HUES6 (cell line): ENCODE data around the gene CXCL1.
"Not testable (repeated sequence)": the region's sequence is repeated elsewhere in the genome, so short reads cannot be mapped to it uniquely, and the experiment has no call there.

Source experiments
- H3K27ac ChIP-seq: 2 replicates; pipeline ENCODE4 v1.7.0; 2013; ENCODE audit warnings: low read depth, mild to moderate bottlenecking, low read length, inconsistent platforms
- H3K27me3 ChIP-seq: 2 replicates; pipeline ENCODE4 v1.6.1; 2013; ENCODE audit warnings: low read length; ENCODE audit not compliant: control insufficient read depth, insufficient read depth
- H3K36me3 ChIP-seq: 2 replicates; pipeline ENCODE4 v1.6.1; 2013; ENCODE audit warnings: low read length; ENCODE audit not compliant: control insufficient read depth, insufficient read depth
- H3K4me1 ChIP-seq: 2 replicates; pipeline ENCODE4 v1.6.1; 2013; ENCODE audit warnings: low read length; ENCODE audit not compliant: control insufficient read depth, insufficient read depth
- H3K4me3 ChIP-seq: 2 replicates; pipeline ENCODE4 v1.5.1; 2013; ENCODE audit warnings: low read depth, low read length
- H3K9ac ChIP-seq: one replicate; pipeline ENCODE4 v1.6.1; 2013; ENCODE audit warnings: mild to moderate bottlenecking, low read length
- H3K9me3 ChIP-seq: 2 replicates; pipeline ENCODE4 v1.6.1; 2013; ENCODE audit warnings: low read depth, low read length; ENCODE audit not compliant: control insufficient read depth, insufficient read depth

The CXCL1 gene

GRCh38 chr4:73885574-73886267 lies 16.5 kb downstream of the CXCL1 start:
- no peak overlapping the region for H3K27ac ChIP-seq

GRCh38 chr4:73891326-73891725 lies 22.1 kb downstream of the CXCL1 start:
- no peaks in the 10 kb centered on the region for H3K36me3 ChIP-seq
- H3K9me3 ChIP-seq = no peaks in the 10 kb centered on the region
- H3K9ac ChIP-seq = no peak overlapping the region
- no peaks in the 10 kb centered on the region for H3K27me3 ChIP-seq
- H3K4me1 ChIP-seq = no peaks in the 10 kb centered on the region
- H3K27ac ChIP-seq = no peak overlapping the region
- H3K4me3 ChIP-seq = no peak overlapping the region

More at GRCh38 chr4:73885574-73886267, 16.5 kb downstream of the CXCL1 start:
- H3K9me3 ChIP-seq = no peaks in the 10 kb centered on the region
- H3K9ac ChIP-seq = no peak overlapping the region
- H3K36me3 ChIP-seq = no peaks in the 10 kb centered on the region
- H3K4me1 ChIP-seq = no peaks in the 10 kb centered on the region
- no peaks in the 10 kb centered on the region for H3K27me3 ChIP-seq
- no peak overlapping the region for H3K4me3 ChIP-seq

DNA sequence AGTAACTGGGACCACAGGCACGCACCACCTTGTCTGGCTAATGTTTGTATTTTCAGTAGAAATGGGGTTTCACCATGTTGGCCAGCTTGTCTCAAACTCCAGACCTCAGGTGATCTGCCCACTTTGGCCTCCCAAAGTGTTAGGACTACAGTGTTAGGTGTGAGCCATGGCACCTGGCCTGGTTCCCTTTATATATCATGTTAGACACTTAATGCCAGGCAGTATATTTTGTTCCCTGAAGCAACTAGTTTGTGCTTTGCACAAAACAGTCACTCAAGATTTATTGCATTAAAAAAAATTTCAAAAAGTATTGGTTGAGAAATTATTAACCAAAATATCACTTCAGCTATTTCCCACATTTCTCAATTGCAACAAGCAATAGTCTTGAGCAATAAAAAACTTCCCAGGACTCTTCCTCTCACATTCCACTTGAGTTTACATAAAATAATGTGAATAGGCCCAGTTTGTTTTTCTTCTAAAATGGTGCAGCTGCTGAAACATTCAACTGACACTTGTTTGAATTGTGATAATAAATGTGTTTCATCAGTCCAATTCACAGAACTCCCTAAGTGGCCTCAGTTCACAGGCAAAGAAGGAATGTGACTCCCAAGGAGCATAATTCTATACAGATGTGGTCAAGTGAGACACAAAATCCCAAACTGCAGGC lies 22.7 kb downstream of the CXCL1 start:
- Histone ChIP-seq H3K27me3 (no peaks in the 10 kb centered on the region), H3K27ac (no peak overlapping the region), H3K9me3 (no peaks in the 10 kb centered on the region), H3K4me3 (no peak overlapping the region), H3K9ac (no peak overlapping the region), H3K4me1 (no peaks in the 10 kb centered on the region), H3K36me3 (no peaks in the 10 kb centered on the region)

- Histone ChIP-seq H3K27me3 (no peaks in the 10 kb centered on the region), H3K36me3 (no peaks in the 10 kb centered on the region), H3K9ac (no peak overlapping the region), H3K4me1 (no peaks in the 10 kb centered on the region), H3K27ac (no peak overlapping the region), H3K9me3 (no peaks in the 10 kb centered on the region), H3K4me3 (no peak overlapping the region)
Observed at GRCh38 chr4:73892966-73893365, 23.8 kb downstream of the CXCL1 start.

DNA sequence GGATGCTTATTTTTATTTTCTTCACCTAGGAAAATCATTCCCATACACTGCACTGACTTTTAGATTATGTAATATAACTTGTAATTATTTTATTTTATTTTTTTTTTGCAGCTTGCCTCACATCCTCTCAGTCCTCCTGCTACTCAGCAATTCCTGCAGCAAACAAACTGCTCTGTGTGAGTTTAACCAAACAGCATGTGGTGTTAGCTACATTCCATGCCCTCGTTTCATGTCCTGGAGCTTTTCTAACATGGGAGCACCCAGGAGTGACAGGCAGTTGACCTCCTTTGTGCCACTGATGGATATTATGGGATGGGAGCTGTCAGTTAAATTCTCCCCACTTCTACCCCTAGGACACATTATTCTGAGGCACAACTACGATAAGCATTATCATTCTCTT lies 24.8 kb downstream of the CXCL1 start:
- no peaks in the 10 kb centered on the region for H3K4me1 ChIP-seq
- H3K4me3 ChIP-seq = no peak overlapping the region
- H3K36me3 ChIP-seq = no peaks in the 10 kb centered on the region
- H3K27me3 ChIP-seq = no peaks in the 10 kb centered on the region
- H3K9me3 ChIP-seq = no peaks in the 10 kb centered on the region
- no peak overlapping the region for H3K27ac ChIP-seq
- no peak overlapping the region for H3K9ac ChIP-seq

DNA sequence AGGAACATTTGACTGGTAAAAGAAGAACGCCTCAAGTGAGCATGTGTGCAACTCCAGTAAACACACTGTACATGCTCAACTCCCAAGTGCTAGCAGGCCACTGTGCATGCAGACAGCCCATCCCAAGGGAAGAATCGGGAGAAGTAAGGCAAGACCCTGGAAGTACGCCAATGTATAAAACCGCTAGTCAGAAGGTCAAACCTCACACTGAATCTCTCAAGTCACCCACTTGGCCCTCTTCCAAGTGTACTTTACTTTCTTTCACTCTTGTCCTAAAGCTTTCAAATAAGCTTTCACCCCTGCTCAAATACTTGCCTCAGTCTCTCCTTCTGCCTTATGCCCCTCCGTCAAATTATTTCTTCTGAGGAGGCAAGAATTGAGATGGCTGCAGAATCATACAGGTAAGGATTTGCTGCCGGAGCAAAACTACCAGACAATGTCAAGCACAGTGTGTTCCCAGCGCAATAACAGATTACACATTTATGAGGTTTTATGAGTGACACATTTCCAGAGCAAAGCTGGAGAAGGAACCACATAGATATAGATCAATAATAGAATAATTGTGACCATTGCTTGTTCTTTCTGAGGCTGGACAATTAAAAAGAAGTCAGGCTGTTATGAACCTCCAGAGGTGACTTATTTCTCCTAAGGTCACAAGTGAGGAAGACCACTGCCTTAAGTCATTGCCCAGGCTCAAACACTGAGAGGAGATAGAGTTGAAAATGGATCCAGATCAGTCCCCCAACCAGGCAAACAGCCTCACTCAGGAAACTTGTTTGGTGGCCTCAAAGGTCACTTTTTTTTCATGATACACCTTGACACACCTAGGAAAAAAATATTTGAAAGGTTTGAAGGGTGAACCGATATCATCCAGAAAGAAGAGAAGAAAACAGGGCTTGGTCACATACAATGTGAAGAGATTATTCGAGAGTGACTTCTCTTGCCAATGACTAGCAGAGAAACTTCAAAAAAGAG lies 26.3 kb downstream of the CXCL1 start:
- Histone ChIP-seq H3K27ac (no peak overlapping the region), H3K4me3 (no peak overlapping the region), H3K9me3 (no peaks in the 10 kb centered on the region), H3K4me1 (no peaks in the 10 kb centered on the region), H3K9ac (no peak overlapping the region), H3K36me3 (no peaks in the 10 kb centered on the region), H3K27me3 (no peaks in the 10 kb centered on the region)

DNA sequence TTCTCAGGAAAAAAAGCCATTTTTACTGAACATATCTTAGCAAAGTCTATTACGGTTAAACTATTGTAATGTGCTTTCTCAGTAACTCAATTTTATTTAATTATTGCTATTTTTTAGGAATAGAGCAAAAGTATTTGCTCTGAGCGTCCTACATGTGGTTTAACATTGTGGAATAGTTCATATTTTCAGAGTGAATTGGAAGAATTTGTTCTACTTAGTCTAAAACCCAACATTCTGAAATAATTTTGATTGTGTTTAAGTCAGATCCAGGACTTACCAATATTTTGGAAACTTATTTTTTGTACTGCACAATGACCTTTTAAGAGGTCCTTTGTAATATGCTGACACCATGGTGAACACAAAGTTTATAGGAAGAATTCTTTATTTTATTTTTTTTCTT lies 27.2 kb downstream of the CXCL1 start:
- no peak overlapping the region for H3K27ac ChIP-seq
- H3K4me1 ChIP-seq = no peaks in the 10 kb centered on the region
- no peaks in the 10 kb centered on the region for H3K36me3 ChIP-seq
- H3K9me3 ChIP-seq = no peaks in the 10 kb centered on the region
- H3K9ac ChIP-seq = no peak overlapping the region
- no peak overlapping the region for H3K4me3 ChIP-seq
- H3K27me3 ChIP-seq = no peaks in the 10 kb centered on the region

DNA sequence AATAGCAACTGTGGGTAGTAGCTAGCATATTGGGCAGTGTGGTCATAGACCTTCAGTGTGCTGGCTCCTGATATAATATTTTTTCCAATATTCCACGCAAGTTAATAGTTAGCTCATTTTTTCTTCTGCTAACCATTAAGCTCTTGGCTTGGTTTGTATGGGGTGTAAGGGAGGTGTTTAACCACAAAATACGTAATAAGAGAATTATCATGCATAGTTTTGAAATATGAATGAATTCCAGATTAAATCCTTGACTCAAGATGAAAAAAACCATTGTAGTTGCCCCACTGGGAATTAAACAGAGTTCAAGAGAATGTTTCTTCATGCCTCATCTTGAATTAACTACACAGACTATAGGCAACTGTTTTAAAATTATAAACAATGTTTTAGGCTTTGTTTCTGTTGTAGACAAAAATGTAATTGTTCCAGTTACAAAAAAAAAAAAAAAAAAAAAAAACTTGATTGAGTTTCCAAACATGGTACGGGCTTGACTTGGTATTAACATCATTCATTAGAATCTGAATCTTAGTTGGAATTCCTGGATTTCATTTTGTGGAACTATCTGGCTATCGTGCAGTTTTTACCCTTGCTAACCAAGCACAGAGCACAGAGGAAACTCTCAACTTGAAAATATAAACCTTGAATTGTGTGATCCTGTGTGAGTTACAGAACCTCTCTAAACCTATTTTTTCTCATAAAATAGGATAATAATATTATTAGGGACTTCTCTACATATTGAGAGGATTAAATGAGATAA lies 28.4 kb downstream of the CXCL1 start:
- Histone ChIP-seq H3K4me3 (no peak overlapping the region), H3K27me3 (no peaks in the 10 kb centered on the region), H3K36me3 (no peaks in the 10 kb centered on the region), H3K27ac (no peak overlapping the region), H3K9ac (no peak overlapping the region), H3K4me1 (0 out of 2 replicates have a peak, but pooled peaks cover under 1% of the 10 kb centered on the region), H3K9me3 (no peaks in the 10 kb centered on the region)

DNA sequence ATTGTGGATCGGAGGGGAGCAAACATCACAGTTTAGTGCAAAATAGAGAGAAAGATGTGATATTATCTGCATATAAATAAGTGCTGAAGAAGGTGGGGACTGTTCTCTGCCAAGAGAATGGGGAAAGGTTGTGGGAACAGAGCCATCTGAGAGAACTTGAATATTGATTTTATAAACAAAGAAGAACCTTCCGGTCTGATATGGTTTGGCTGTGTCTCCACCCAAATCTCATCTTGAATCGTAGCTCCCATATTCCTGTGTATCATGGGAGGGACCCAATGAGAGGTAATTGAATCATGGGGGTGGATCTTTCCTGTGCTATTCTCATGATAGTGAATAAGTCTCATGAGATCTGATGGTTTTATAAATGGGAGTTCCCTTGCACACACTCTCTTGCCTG lies 30.1 kb downstream of the CXCL1 start:
- not testable (repeated sequence) for H3K4me3 ChIP-seq, H3K27me3 ChIP-seq, H3K4me1 ChIP-seq, H3K9ac ChIP-seq, H3K36me3 ChIP-seq, H3K27ac ChIP-seq, H3K9me3 ChIP-seq

GRCh38 chr4:73901031-73901430 lies 31.8 kb downstream of the CXCL1 start:
- Histone ChIP-seq H3K9me3 (no peaks in the 10 kb centered on the region), H3K4me1 (peaks cover 3% of the 10 kb centered on the region; the same call in 1 of the 2 replicates), H3K27ac (no peak overlapping the region), H3K27me3 (no peaks in the 10 kb centered on the region), H3K4me3 (no peak overlapping the region), H3K36me3 (no peaks in the 10 kb centered on the region), H3K9ac (no peak overlapping the region)
